WTC11 (cell line): ENCODE results near the gene TRPM4. TPM values are rescaled to one million over a fixed set of nuclear protein-coding genes. Genes with fewer than 3 reads are reported as not detected.

Experiments
- ATAC-seq: fragments of 200-7000 bp; cut with Tn5 transposase; 2 replicates; pipeline ENCODE4 v1.10.0; 2021; ENCODE audit warnings: mild to moderate bottlenecking, moderate library complexity
- CTCF ChIA-PET: fragments of 300-600 bp; sonication (Branson Sonifier 250); formaldehyde crosslinking; loops from one replicate; lab custom pipeline; 2021; ENCODE audit warnings: antibody characterized with exemption; lab: Charles Lee
- POLR2A ChIA-PET: fragments of 350-600 bp; sonication (Branson Sonifier 250); formaldehyde crosslinking; loops from one replicate; lab custom pipeline; 2021; ENCODE audit warnings: antibody characterized with exemption; lab: Charles Lee
- DNase-seq: peaks from one replicate; pipeline ENCODE4 v3.0.0; 2021; ENCODE audit warnings: low spot score
- H3K27ac Mint-ChIP-seq: 2 replicates; pipeline ENCODE4 v1.8.0; 2021; ENCODE audit warnings: mixed read lengths
- H3K27me3 Mint-ChIP-seq: 2 replicates; pipeline ENCODE4 v1.8.0; 2021; ENCODE audit warnings: low read depth, mild to moderate bottlenecking, moderate library complexity, mixed read lengths
- H3K36me3 Mint-ChIP-seq: 2 replicates; pipeline ENCODE4 v1.8.0; 2021; ENCODE audit warnings: mixed read lengths
- H3K4me1 Mint-ChIP-seq: 2 replicates; pipeline ENCODE4 v1.8.0; 2022; ENCODE audit warnings: mixed read lengths
- H3K4me3 Mint-ChIP-seq: 2 replicates; pipeline ENCODE4 v1.8.0; 2021; ENCODE audit warnings: mild to moderate bottlenecking, moderate library complexity, mixed read lengths
- H3K9me3 Mint-ChIP-seq: 2 replicates; pipeline ENCODE4 v1.8.0; 2021; ENCODE audit warnings: mixed read lengths
- ATF6 ChIP-seq: sonication (generic); formaldehyde crosslinking; IDR thresholded peaks from 2 replicates; pipeline ENCODE4 v1.8.1; 2023; ENCODE audit warnings: mild to moderate bottlenecking, missing genetic modification reagents
- CREM ChIP-seq: sonication (generic); formaldehyde crosslinking; IDR thresholded peaks from 2 replicates; pipeline ENCODE4 v1.8.1; 2022; ENCODE audit warnings: mild to moderate bottlenecking, missing genetic modification reagents, moderate library complexity
- E2F4 ChIP-seq: sonication (generic); formaldehyde crosslinking; IDR thresholded peaks from 2 replicates; pipeline ENCODE4 v1.8.1; 2022; ENCODE audit warnings: low read depth, mild to moderate bottlenecking, moderate library complexity, missing genetic modification reagents, borderline replicate concordance
- E2F5 ChIP-seq: sonication (generic); formaldehyde crosslinking; IDR thresholded peaks from 2 replicates; pipeline ENCODE4 v1.8.1; 2022; ENCODE audit warnings: mild to moderate bottlenecking, moderate library complexity, missing genetic modification reagents
- ELF4 ChIP-seq: sonication (generic); formaldehyde crosslinking; IDR thresholded peaks from 2 replicates; pipeline ENCODE4 v1.8.1; 2022; ENCODE audit warnings: low read depth, mild to moderate bottlenecking, moderate library complexity, missing genetic modification reagents
- ERG ChIP-seq: fragments of 250-450 bp; sonication (Bioruptor Pico); IDR thresholded peaks from 2 replicates; pipeline ENCODE4 v1.8.0; 2021; ENCODE audit warnings: mild to moderate bottlenecking
- ESRRA ChIP-seq: sonication (generic); formaldehyde crosslinking; IDR thresholded peaks from 2 replicates; pipeline ENCODE4 v1.8.1; 2022; ENCODE audit warnings: mild to moderate bottlenecking, missing genetic modification reagents, borderline replicate concordance
- ETV6 ChIP-seq: sonication (generic); formaldehyde crosslinking; IDR thresholded peaks from 2 replicates; pipeline ENCODE4 v1.8.1; 2022; ENCODE audit warnings: mild to moderate bottlenecking, missing genetic modification reagents
- FOXJ3 ChIP-seq: sonication (generic); formaldehyde crosslinking; IDR thresholded peaks from 2 replicates; pipeline ENCODE4 v1.9.0; 2021; ENCODE audit warnings: missing genetic modification reagents, mild to moderate bottlenecking, borderline replicate concordance
- FOXP1 ChIP-seq: sonication (generic); formaldehyde crosslinking; IDR thresholded peaks from 2 replicates; pipeline ENCODE4 v1.8.0; 2022; ENCODE audit warnings: missing genetic modification reagents, mild to moderate bottlenecking, moderate library complexity, borderline replicate concordance
- GABPB1 ChIP-seq: sonication (generic); formaldehyde crosslinking; IDR thresholded peaks from 2 replicates; pipeline ENCODE4 v1.8.1; 2023; ENCODE audit warnings: mild to moderate bottlenecking, missing genetic modification reagents
- KAT7 ChIP-seq: sonication (generic); formaldehyde crosslinking; IDR thresholded peaks from 2 replicates; pipeline ENCODE4 v1.8.1; 2023; ENCODE audit warnings: missing genetic modification reagents, mild to moderate bottlenecking, borderline replicate concordance
- MAX ChIP-seq: sonication (generic); formaldehyde crosslinking; IDR thresholded peaks from 2 replicates; pipeline ENCODE4 v1.8.0; 2022; ENCODE audit warnings: mild to moderate bottlenecking, missing genetic modification reagents
- MXD4 ChIP-seq: fragments of 250-450 bp; sonication (Bioruptor Pico); IDR thresholded peaks from 2 replicates; pipeline ENCODE4 v1.8.0; 2021; ENCODE audit warnings: mild to moderate bottlenecking, moderate library complexity, borderline replicate concordance
- NR3C1 ChIP-seq: sonication (generic); formaldehyde crosslinking; conservative IDR thresholded peaks from 2 replicates; pipeline ENCODE4 v1.8.1; 2023; ENCODE audit warnings: low read depth, mild to moderate bottlenecking, missing genetic modification reagents
- OVOL2 ChIP-seq: fragments of 250-450 bp; sonication (Bioruptor Pico); IDR thresholded peaks from 2 replicates; pipeline ENCODE4 v1.9.0; 2021; ENCODE audit warnings: mild to moderate bottlenecking, borderline replicate concordance
- SMAD4 ChIP-seq: sonication (generic); formaldehyde crosslinking; IDR thresholded peaks from 2 replicates; pipeline ENCODE4 v1.8.0; 2022; ENCODE audit warnings: mild to moderate bottlenecking, missing genetic modification reagents
- TCF7 ChIP-seq: sonication (generic); formaldehyde crosslinking; IDR thresholded peaks from 2 replicates; pipeline ENCODE4 v1.8.0; 2022; ENCODE audit warnings: mild to moderate bottlenecking, low read depth, missing genetic modification reagents, moderate library complexity
- TEAD1 ChIP-seq: sonication (generic); formaldehyde crosslinking; IDR thresholded peaks from 2 replicates; pipeline ENCODE4 v1.8.0; 2022; ENCODE audit warnings: mild to moderate bottlenecking, missing genetic modification reagents
- USF2 ChIP-seq: sonication (generic); formaldehyde crosslinking; IDR thresholded peaks from 2 replicates; pipeline ENCODE4 v1.8.1; 2023; ENCODE audit warnings: mild to moderate bottlenecking, missing genetic modification reagents, moderate library complexity
- ZBTB21 ChIP-seq: sonication (generic); formaldehyde crosslinking; IDR thresholded peaks from 2 replicates; pipeline ENCODE4 v1.8.1; 2023; ENCODE audit warnings: mild to moderate bottlenecking, missing genetic modification reagents, borderline replicate concordance
- ZBTB43 ChIP-seq: sonication (generic); formaldehyde crosslinking; IDR thresholded peaks from 2 replicates; pipeline ENCODE4 v1.8.1; 2023; ENCODE audit warnings: mild to moderate bottlenecking, missing genetic modification reagents
- ZMAT4 ChIP-seq: fragments of 250-450 bp; sonication (Bioruptor Pico); IDR thresholded peaks from 2 replicates; pipeline ENCODE4 v1.9.0; 2021; ENCODE audit warnings: mild to moderate bottlenecking
- ZNF512 ChIP-seq: sonication (generic); formaldehyde crosslinking; IDR thresholded peaks from 2 replicates; pipeline ENCODE4 v1.8.1; 2022; ENCODE audit warnings: missing genetic modification reagents, borderline replicate concordance
- ZNF671 ChIP-seq: fragments of 250-450 bp; sonication (Bioruptor Pico); IDR thresholded peaks from 2 replicates; pipeline ENCODE4 v1.8.0; 2021; ENCODE audit warnings: mild to moderate bottlenecking
- total RNA-seq: library from RNA; stranded (reverse); gene quantifications from 3 replicates; pipeline ENCODE4 v1.2.3, GENCODE V29; 2021

Gene TRPM4
- total RNA-seq, 1 experiment from 2014 or later: 15.5 TPM

GRCh38 chr19:49150106-49150943 is 7.3 kb upstream of the TRPM4 start:
- H3K27ac Mint-ChIP-seq: peak overlapping the region; percentile 91
- H3K4me3 Mint-ChIP-seq: peak overlapping the region; percentile 92
- H3K4me1 Mint-ChIP-seq: peaks cover 36% of the 10 kb centered on the region
- POLR2A ChIA-PET: interaction anchor here (0.6 to 2.5 kb wide), 11 partner anchors 14 to 345 kb away, joined by 3 to 8 read pairs (median 4); partner anchors contain the start of genes BAX, GYS1, LIN7B and RPS11
- CTCF ChIA-PET: interaction anchor here (0.5 to 7.9 kb wide), 15 partner anchors 11 to 157 kb away, joined by 3 to 98 read pairs (median 8); partner anchors contain the start of genes GYS1, LIN7B and RUVBL2
- peaks cover 55% of the 10 kb centered on the region for H3K27me3 Mint-ChIP-seq
- H3K36me3 Mint-ChIP-seq: peaks cover 9% of the 10 kb centered on the region
- ATAC-seq (peak; percentile 2; the same call in 1 of the 2 replicates), DNase-seq (peak; percentile 83)
- peaks cover 14% of the 10 kb centered on the region for H3K9me3 Mint-ChIP-seq
- TF ChIP-seq USF2 (CRISPR knock-in tag): 0 out of 2 replicates have a peak, but pooled peaks have one; percentile 23
- TF ChIP-seq E2F5 (CRISPR knock-in tag): peak; percentile 2; the same call in 1 of the 2 replicates
- no peak for TF ChIP-seq MXD4 (CRISPR knock-in tag)
- TF ChIP-seq ELF4 (CRISPR knock-in tag): no peak
- TF ChIP-seq MAX (CRISPR knock-in tag): peak; percentile 46; the same call in 1 of the 2 replicates
- no peak for TF ChIP-seq ETV6
- no peak for TF ChIP-seq NR3C1 (CRISPR knock-in tag)
- TF ChIP-seq GABPB1 (CRISPR knock-in tag): no peak
- no peak for TF ChIP-seq ERG (CRISPR knock-in tag)
- TF ChIP-seq TEAD1 (CRISPR knock-in tag): peak; percentile 54; the same call in 1 of the 2 replicates
- no peak for TF ChIP-seq E2F4 (CRISPR knock-in tag)
- TF ChIP-seq FOXP1 (CRISPR knock-in tag): 0 out of 2 replicates have a peak, but pooled peaks have one; percentile 36
- TF ChIP-seq ATF6: no peak
- no peak for TF ChIP-seq ZBTB43
- TF ChIP-seq ZNF671 (CRISPR knock-in tag): 0 out of 2 replicates have a peak, but pooled peaks have one; percentile 16
- no peak for TF ChIP-seq ESRRA (CRISPR knock-in tag)
- TF ChIP-seq TCF7 (CRISPR knock-in tag): no peak
- no peak for TF ChIP-seq ZBTB21 (CRISPR knock-in tag)
- no peak for TF ChIP-seq OVOL2 (CRISPR knock-in tag)
- no peak for TF ChIP-seq ZNF512 (CRISPR knock-in tag)
- TF ChIP-seq FOXJ3 (CRISPR knock-in tag): no peak
- TF ChIP-seq SMAD4 (CRISPR knock-in tag): 0 out of 2 replicates have a peak, but pooled peaks have one; percentile 30
- no peak for TF ChIP-seq KAT7 (CRISPR knock-in tag)
- TF ChIP-seq ZMAT4 (CRISPR knock-in tag): no peak
- TF ChIP-seq CREM: no peak
